Neural cell (in vitro differentiated cells): Measurements from ENCODE around the gene PRRT4. TPM values are rescaled to one million over a fixed set of nuclear protein-coding genes. Genes with fewer than 3 reads are reported as not detected.

Experiments
- H2AFZ ChIP-seq: fragments of 200-600, 300-800 bp; sonication (generic), shearing (Covaris generic); 2 replicates; pipeline ENCODE4 v1.6.0; 2014; ENCODE audit warnings: low read depth, mild to moderate bottlenecking, antibody characterized with exemption, low read length, moderate library complexity
- H3F3A ChIP-seq: fragments of 200-600 bp; shearing (Covaris generic); 2 replicates; pipeline ENCODE4 v1.6.1; 2016; ENCODE audit warnings: mild to moderate bottlenecking, moderate library complexity, mixed read lengths, antibody characterized with exemption, low read length; ENCODE audit not compliant: insufficient read depth, poor library complexity, severe bottlenecking
- H3K27ac ChIP-seq: fragments of 200-600, 300-800 bp; sonication (generic), shearing (Covaris generic); 2 replicates; pipeline ENCODE4 v1.5.1; 2014; ENCODE audit warnings: mild to moderate bottlenecking, low read length, moderate library complexity
- H3K27me3 ChIP-seq: fragments of 300-800, 200-600 bp; sonication (generic), shearing (Covaris generic); 2 replicates; pipeline ENCODE4 v1.6.0; 2014; ENCODE audit warnings: mild to moderate bottlenecking, low read depth, low read length, moderate library complexity; ENCODE audit not compliant: insufficient read depth
- H3K36me3 ChIP-seq: fragments of 300-800, 200-600 bp; sonication (generic), shearing (Covaris generic); 2 replicates; pipeline ENCODE4 v1.5.1; 2014; ENCODE audit warnings: mild to moderate bottlenecking, antibody characterized with exemption, low read length, moderate library complexity; ENCODE audit not compliant: insufficient read depth
- H3K4me2 ChIP-seq: fragments of 300-800, 200-600 bp; sonication (generic), shearing (Covaris generic); 2 replicates; pipeline ENCODE4 v1.6.0; 2014; ENCODE audit warnings: mild to moderate bottlenecking, low read length
- H3K4me3 ChIP-seq: fragments of 300-800, 200-600 bp; sonication (generic), shearing (Covaris generic); 2 replicates; pipeline ENCODE4 v1.5.1; 2014; ENCODE audit warnings: mild to moderate bottlenecking, low read length, moderate library complexity
- H3K79me2 ChIP-seq: fragments of 200-600 bp; shearing (Covaris generic); replicated peaks from 2 replicates; pipeline ENCODE4 v1.6.0; 2014; ENCODE audit warnings: mild to moderate bottlenecking, low read length, moderate library complexity; ENCODE audit not compliant: insufficient read depth
- H3K9ac ChIP-seq: fragments of 300-800, 200-600 bp; sonication (generic), shearing (Covaris generic); 2 replicates; pipeline ENCODE4 v1.6.1; 2016; ENCODE audit warnings: mild to moderate bottlenecking, low read length, mixed read lengths
- H3K9me2 ChIP-seq: fragments of 200-600 bp; shearing (Covaris generic); 2 replicates; pipeline ENCODE4 v1.6.1; 2016; ENCODE audit warnings: mild to moderate bottlenecking, low read length, mixed read lengths; ENCODE audit not compliant: insufficient read depth
- H3K9me3 ChIP-seq: fragments of 200-600, 300-800 bp; sonication (generic), shearing (Covaris generic); 2 replicates; pipeline ENCODE4 v1.6.1; 2016; ENCODE audit warnings: mild to moderate bottlenecking, mixed run types, low read length, moderate library complexity, mixed read lengths
- H4K20me1 ChIP-seq: fragments of 200-600 bp; shearing (Covaris generic); 2 replicates; pipeline ENCODE4 v1.6.1; 2016; ENCODE audit warnings: mild to moderate bottlenecking, mixed run types; ENCODE audit not compliant: insufficient read depth
- CTCF ChIP-seq: fragments of 450-650 bp; IDR thresholded peaks from 2 replicates; pipeline ENCODE4 v1.5.1; 2014; ENCODE audit warnings: antibody characterized with exemption, mild to moderate bottlenecking, moderate library complexity; ENCODE audit not compliant: poor library complexity, severe bottlenecking
- EP300 ChIP-seq: fragments of 450-650 bp; conservative IDR thresholded peaks from 2 replicates; pipeline ENCODE4 v1.6.1; 2014; ENCODE audit warnings: antibody characterized with exemption, mild to moderate bottlenecking, moderate library complexity; ENCODE audit not compliant: poor library complexity, severe bottlenecking
- EZH2 ChIP-seq: fragments of 200-600, 300-800 bp; shearing (Covaris generic), sonication (generic); IDR thresholded peaks from 2 replicates; pipeline ENCODE4 v1.6.1; 2014; ENCODE audit warnings: antibody characterized with exemption, low read length, borderline replicate concordance, mild to moderate bottlenecking; ENCODE audit not compliant: insufficient read depth, poor library complexity, severe bottlenecking
- MXI1 ChIP-seq: fragments of 450-650 bp; conservative IDR thresholded peaks from 2 replicates; pipeline ENCODE4 v1.6.1; 2014; ENCODE audit warnings: antibody characterized with exemption, mild to moderate bottlenecking; ENCODE audit not compliant: poor library complexity, severe bottlenecking
- POLR2AphosphoS5 ChIP-seq: IDR thresholded peaks from 2 replicates; pipeline ENCODE4 v1.6.1; 2012
- RAD21 ChIP-seq: fragments of 450-650 bp; conservative IDR thresholded peaks from 2 replicates; pipeline ENCODE4 v1.6.1; 2014; ENCODE audit warnings: antibody characterized with exemption, mild to moderate bottlenecking, moderate library complexity
- REST ChIP-seq: IDR thresholded peaks from 2 replicates; pipeline ENCODE4 v1.6.1; 2012; ENCODE audit warnings: borderline replicate concordance
- SMC3 ChIP-seq: fragments of 450-650 bp; conservative IDR thresholded peaks from 2 replicates; pipeline ENCODE4 v1.6.1; 2014; ENCODE audit warnings: antibody characterized with exemption, mild to moderate bottlenecking, moderate library complexity; ENCODE audit not compliant: poor library complexity
- TAF1 ChIP-seq: IDR thresholded peaks from 2 replicates; pipeline ENCODE4 v1.6.1; 2012; ENCODE audit warnings: low read depth
- polyA plus RNA-seq: library from polyadenylated mRNA; depleted of rRNA; stranded (reverse); fragments of >200 nt; gene quantifications from 2 replicates; pipeline ENCODE4 v1.2.3, GENCODE V29; 2014

The PRRT4 gene
- polyA plus RNA-seq, 1 donor from 2014 or later: 32.5 TPM

- no peaks in the 10 kb centered on the region for H4K20me1 ChIP-seq
- H3K36me3 ChIP-seq: no peaks in the 10 kb centered on the region
- no peak for TF ChIP-seq TAF1
- TF ChIP-seq CTCF: no peak
- TF ChIP-seq RAD21: no peak
- no peak for TF ChIP-seq POLR2AphosphoS5
- no peak for TF ChIP-seq SMC3
- H3K4me3 ChIP-seq: no peak overlapping the region
- H3F3A ChIP-seq: no peaks in the 10 kb centered on the region
- no peak overlapping the region for H3K9ac ChIP-seq
- peaks cover 40% of the 10 kb centered on the region for H3K27me3 ChIP-seq
- no peaks in the 10 kb centered on the region for H3K79me2 ChIP-seq
- no peak overlapping the region for H3K27ac ChIP-seq
- no peaks in the 10 kb centered on the region for H3K9me3 ChIP-seq
- no peak overlapping the region for H2AFZ ChIP-seq
- no peak overlapping the region for H3K4me2 ChIP-seq
- H3K9me2 ChIP-seq: no peaks in the 10 kb centered on the region
These were observed 4.8 kb upstream of the PRRT4 start for GRCh38 chr7:128366300-128366699.

GRCh38 chr7:128365432-128365831 is 3.9 kb upstream of the PRRT4 start:
- Histone ChIP-seq H3K27ac (no peak overlapping the region), H3K36me3 (no peaks in the 10 kb centered on the region), H3K9me2 (no peaks in the 10 kb centered on the region), H3K27me3 (peaks cover 40% of the 10 kb centered on the region), H4K20me1 (no peaks in the 10 kb centered on the region), H3K9ac (no peak overlapping the region), H3K9me3 (no peaks in the 10 kb centered on the region), H3F3A (no peaks in the 10 kb centered on the region), H2AFZ (no peak overlapping the region), H3K4me2 (no peak overlapping the region), H3K4me3 (no peak overlapping the region), H3K79me2 (no peaks in the 10 kb centered on the region)
- TF ChIP-seq EZH2: no peak
- TF ChIP-seq MXI1: no peak
- no peak for TF ChIP-seq REST
- TF ChIP-seq SMC3: no peak
- no peak for TF ChIP-seq CTCF
- TF ChIP-seq RAD21: no peak
- TF ChIP-seq EP300: no peak
- TF ChIP-seq POLR2AphosphoS5: no peak
- TF ChIP-seq TAF1: no peak
